Measurements from ENCODE around the gene GAS2L1.

GAS2L1 gene

GRCh38 chr22:29313576-29314466 lies 7.4 kb downstream of the GAS2L1 start:
- no peak overlapping the region for H2AFZ ChIP-seq (ENCODE audit: low read depth, low read length)

DNA sequence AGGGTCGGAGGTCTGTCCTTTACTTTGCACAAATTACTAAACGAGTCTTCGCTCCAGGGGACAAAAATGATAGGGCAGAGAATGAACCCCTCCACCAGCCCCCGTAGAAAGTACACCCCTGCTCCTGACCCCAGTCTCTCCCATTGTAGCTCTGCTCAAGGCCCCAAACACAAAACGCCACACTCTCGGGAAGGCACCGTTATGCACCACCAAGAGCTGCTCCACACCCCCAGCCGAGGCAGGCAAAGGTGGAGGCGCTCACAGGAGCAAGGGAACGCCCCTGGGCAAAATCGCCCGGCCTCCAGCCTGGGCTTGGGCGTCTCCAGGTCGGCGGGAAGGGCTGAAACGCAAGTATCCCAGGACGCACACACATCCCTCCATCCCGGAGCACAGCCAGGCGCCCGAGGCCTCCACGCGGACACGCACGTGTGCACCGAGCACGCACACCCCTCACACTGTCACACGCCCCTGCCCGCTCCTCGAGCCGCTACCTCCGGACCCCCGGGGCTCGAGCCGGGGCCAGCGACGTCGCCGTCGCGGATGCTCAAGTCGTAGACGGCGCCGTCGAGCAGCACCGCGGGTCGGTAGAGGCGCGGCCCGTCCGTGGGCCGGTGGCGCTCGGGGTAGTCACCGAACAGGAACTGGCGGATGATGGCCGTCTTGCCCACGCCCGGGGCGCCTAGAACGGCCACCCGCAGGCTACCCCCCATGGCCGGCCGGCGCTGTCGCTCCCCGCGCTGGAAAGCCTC lies 8.3 kb downstream of the GAS2L1 start:
- H3K9ac ChIP-seq (ENCODE audit: low read length), result no peak overlapping the region
- no peak overlapping the region for H2BK120ac ChIP-seq (ENCODE audit: low read depth, low read length)
- H2BK12ac ChIP-seq (ENCODE audit: low read length in 2 of 2), result no peak overlapping the region
- peak overlapping the region; percentile 43 for H4K91ac ChIP-seq (ENCODE audit: low read length)
- no peak overlapping the region for H2AK5ac ChIP-seq (ENCODE audit: low read length, severe bottlenecking)
- H3K4me2 ChIP-seq (ENCODE audit: low read length, poor library complexity, severe bottlenecking), result peak overlapping the region; percentile 89
- H3K23ac ChIP-seq (ENCODE audit: low read length in 2 of 2), result no peak overlapping the region
- H2BK5ac ChIP-seq (ENCODE audit: low read depth, low read length, poor library complexity, severe bottlenecking), result no peak overlapping the region
- H3K36me3 ChIP-seq (ENCODE audit: control insufficient read depth in 1 of 2, insufficient read depth in 2 of 2, low read depth in 1 of 2, low read length in 2 of 2), result peaks cover 4 to 33% of the 10 kb centered on the region in 2 experiments
- no peak overlapping the region for H3K27ac ChIP-seq (ENCODE audit: low read length, poor library complexity, severe bottlenecking)
- peak; percentile 12 for DNase-seq
- H3K9me3 ChIP-seq (ENCODE audit: control insufficient read depth, low read length), result no peaks in the 10 kb centered on the region
- no peak overlapping the region for H3K4ac ChIP-seq (ENCODE audit: low read depth in 1 of 2, low read length in 2 of 2)
- H3K18ac ChIP-seq (ENCODE audit: low read depth in 1 of 2, low read length in 2 of 2), result no peak overlapping the region
- no peak overlapping the region for H3K14ac ChIP-seq (ENCODE audit: low read length in 2 of 2)
- no peak overlapping the region for H2AFZ ChIP-seq (ENCODE audit: low read depth, low read length)
- WGBS, result 26% methylated on average over 32 of the region's 69 CpGs
- H3K4me3 ChIP-seq (ENCODE audit: insufficient read depth in 1 of 2, low read depth in 1 of 2, low read length in 2 of 2), result peak overlapping the region in 1 of 2 experiments; percentile 47
- peaks cover 18% of the 10 kb centered on the region for H3K79me1 ChIP-seq (replicated peaks; ENCODE audit: low read length, poor library complexity, severe bottlenecking)
- H3K4me1 ChIP-seq (ENCODE audit: control insufficient read depth, insufficient read depth, low read depth, low read length), result peaks cover 36% of the 10 kb centered on the region
- no peak overlapping the region for H2BK15ac ChIP-seq (ENCODE audit: low read depth, poor library complexity, severe bottlenecking)
- peaks cover 31 to 45% of the 10 kb centered on the region in 2 experiments for H3K27me3 ChIP-seq (ENCODE audit: control insufficient read depth in 1 of 2, insufficient read depth in 1 of 2, low read length in 2 of 2)
- H4K8ac ChIP-seq (ENCODE audit: low read length), result no peak overlapping the region

More at GRCh38 chr22:29313576-29314466, 7.4 kb downstream of the GAS2L1 start:
- Histone ChIP-seq H3K14ac (ENCODE audit: low read length in 2 of 2) (no peak overlapping the region), H3K9ac (ENCODE audit: low read length) (no peak overlapping the region), H3K27ac (ENCODE audit: low read length, poor library complexity, severe bottlenecking) (no peak overlapping the region), H3K79me1 (replicated peaks; ENCODE audit: low read length, poor library complexity, severe bottlenecking) (peaks cover 21% of the 10 kb centered on the region), H2AK5ac (ENCODE audit: low read length, severe bottlenecking) (no peak overlapping the region), H2BK5ac (ENCODE audit: low read depth, low read length, poor library complexity, severe bottlenecking) (no peak overlapping the region), H3K23ac (ENCODE audit: low read length in 2 of 2) (no peak overlapping the region), H3K4ac (ENCODE audit: low read depth in 1 of 2, low read length in 2 of 2) (no peak overlapping the region), H3K36me3 (ENCODE audit: control insufficient read depth in 1 of 2, insufficient read depth in 2 of 2, low read depth in 1 of 2, low read length in 2 of 2) (peaks cover 4 to 39% of the 10 kb centered on the region in 2 experiments), H3K9me3 (ENCODE audit: control insufficient read depth, low read length) (no peaks in the 10 kb centered on the region), H3K27me3 (ENCODE audit: control insufficient read depth in 1 of 2, insufficient read depth in 1 of 2, low read length in 2 of 2) (peaks cover 31 to 45% of the 10 kb centered on the region in 2 experiments), H2BK15ac (ENCODE audit: low read depth, poor library complexity, severe bottlenecking) (no peak overlapping the region), H2BK12ac (ENCODE audit: low read length in 2 of 2) (no peak overlapping the region), H3K4me1 (ENCODE audit: control insufficient read depth, insufficient read depth, low read depth, low read length) (peaks cover 45% of the 10 kb centered on the region), H4K91ac (ENCODE audit: low read length) (no peak overlapping the region), H2BK120ac (ENCODE audit: low read depth, low read length) (no peak overlapping the region), H3K4me2 (ENCODE audit: low read length, poor library complexity, severe bottlenecking) (no peak overlapping the region), H4K8ac (ENCODE audit: low read length) (no peak overlapping the region), H3K4me3 (ENCODE audit: insufficient read depth in 1 of 2, low read depth in 1 of 2, low read length in 2 of 2) (no peak overlapping the region), H3K18ac (ENCODE audit: low read depth in 1 of 2, low read length in 2 of 2) (no peak overlapping the region)
- 83% methylated on average over 51 of the region's 51 CpGs for WGBS
- no peak for DNase-seq

GRCh38 chr22:29315286-29316140 lies 9.1 kb downstream of the GAS2L1 start, which contains the start of gene RASL10A:
Gene RASL10A (minus strand): TSS chr22:29315697. CDS start chr22:29315246, 451 bp downstream.
- peaks cover 31 to 45% of the 10 kb centered on the region in 2 experiments for H3K27me3 ChIP-seq (ENCODE audit: control insufficient read depth in 1 of 2, insufficient read depth in 1 of 2, low read length in 2 of 2)
- peak within 1 kb of the TSS; percentile 43 for H4K91ac ChIP-seq (ENCODE audit: low read length)
- H3K4me2 ChIP-seq (ENCODE audit: low read length, poor library complexity, severe bottlenecking), result peak within 1 kb of the TSS; percentile 89
- H3K4me3 ChIP-seq (ENCODE audit: insufficient read depth in 1 of 2, low read depth in 1 of 2, low read length in 2 of 2), result peak within 1 kb of the TSS in 1 of 2 experiments; percentile 47
- no peaks in the 10 kb centered on the region for H3K9me3 ChIP-seq (ENCODE audit: control insufficient read depth, low read length)
- H3K27ac ChIP-seq (ENCODE audit: low read length, poor library complexity, severe bottlenecking), result no peak within 1 kb of the TSS
- no peak within 1 kb of the TSS for H4K8ac ChIP-seq (ENCODE audit: low read length)
- no peak within 1 kb of the TSS for H3K23ac ChIP-seq (ENCODE audit: low read length in 2 of 2)
- peaks cover 14% of the 10 kb centered on the region for H3K79me1 ChIP-seq (replicated peaks; ENCODE audit: low read length, poor library complexity, severe bottlenecking)
- no peak within 1 kb of the TSS for H2BK5ac ChIP-seq (ENCODE audit: low read depth, low read length, poor library complexity, severe bottlenecking)
- peaks cover 4 to 29% of the 10 kb centered on the region in 2 experiments for H3K36me3 ChIP-seq (ENCODE audit: control insufficient read depth in 1 of 2, insufficient read depth in 2 of 2, low read depth in 1 of 2, low read length in 2 of 2)
- DNase-seq, result no peak
- H2AK5ac ChIP-seq (ENCODE audit: low read length, severe bottlenecking), result no peak within 1 kb of the TSS
- H3K4ac ChIP-seq (ENCODE audit: low read depth in 1 of 2, low read length in 2 of 2), result no peak within 1 kb of the TSS
- H3K4me1 ChIP-seq (ENCODE audit: control insufficient read depth, insufficient read depth, low read depth, low read length), result peaks cover 31% of the 10 kb centered on the region
- H3K9ac ChIP-seq (ENCODE audit: low read length), result no peak within 1 kb of the TSS
- H3K18ac ChIP-seq (ENCODE audit: low read depth in 1 of 2, low read length in 2 of 2), result no peak within 1 kb of the TSS
- H3K14ac ChIP-seq (ENCODE audit: low read length in 2 of 2), result no peak within 1 kb of the TSS
- H2AFZ ChIP-seq (ENCODE audit: low read depth, low read length), result no peak within 1 kb of the TSS
- H2BK120ac ChIP-seq (ENCODE audit: low read depth, low read length), result no peak within 1 kb of the TSS
- H2BK12ac ChIP-seq (ENCODE audit: low read length in 2 of 2), result no peak within 1 kb of the TSS
- WGBS, result 11% methylated on average over 37 of the region's 103 CpGs
- H2BK15ac ChIP-seq (ENCODE audit: low read depth, poor library complexity, severe bottlenecking), result no peak within 1 kb of the TSS
